ENCODE results near the gene IKBKG. TPM values are rescaled to one million over a fixed set of nuclear protein-coding genes. Genes with fewer than 3 reads are reported as not detected.

IKBKG gene
- polyA plus RNA-seq, 1 donor (not counting 4 experiments of a cell fraction or from before 2014, with no cell fraction given), result 15.1 TPM

DNA sequence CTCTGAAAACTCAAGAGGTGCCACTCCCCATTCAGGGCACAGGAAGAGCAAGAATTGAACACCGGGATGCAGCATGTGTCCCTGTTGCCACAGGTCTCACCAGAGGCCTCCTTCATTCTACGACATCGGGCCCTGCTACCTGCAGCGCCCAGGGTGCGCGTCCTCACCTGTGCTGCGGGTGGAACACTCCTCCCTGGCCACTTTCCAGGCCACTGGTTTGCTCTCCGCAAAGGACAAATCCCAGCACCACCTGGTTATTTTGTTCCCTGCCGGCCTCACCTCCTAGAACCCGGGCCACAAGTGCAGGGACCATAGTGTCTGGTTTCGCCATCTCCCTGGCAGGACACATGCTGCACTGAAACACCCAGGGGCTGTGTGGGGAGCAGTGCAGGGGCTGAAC, 17.1 kb upstream of the IKBKG start:
- Histone ChIP-seq H3K9me3 (ENCODE audit: control insufficient read depth, low read depth, low read length) (no peaks in the 10 kb centered on the region), H4K20me1 (ENCODE audit: control insufficient read depth, extremely low read depth, insufficient read depth, low read length) (no peaks in the 10 kb centered on the region), H3K79me2 (ENCODE audit: control insufficient read depth, insufficient read depth, low read length) (no peaks in the 10 kb centered on the region), H3K4me3 (ENCODE audit: control insufficient read depth in 2 of 3, extremely low read depth in 1 of 3, insufficient read depth in 2 of 3, low read depth in 1 of 3, low read length in 3 of 3) (no peak overlapping the region), H3K4me2 (ENCODE audit: control insufficient read depth, extremely low read depth, insufficient read depth, low read depth, low read length) (no peak overlapping the region), H3K9ac (ENCODE audit: control insufficient read depth, extremely low read depth, insufficient read depth, low read length) (no peak overlapping the region), H3K9me1 (ENCODE audit: control insufficient read depth, extremely low read depth, insufficient read depth, low read length) (no peaks in the 10 kb centered on the region), H3K36me3 (ENCODE audit: control insufficient read depth in 2 of 2, extremely low read depth in 1 of 2, insufficient read depth in 2 of 2, low read length in 2 of 2) (peaks cover 8 to 13% of the 10 kb centered on the region in 2 experiments), H3K27me3 (ENCODE audit: control insufficient read depth, extremely low read depth, insufficient read depth, low read length) (no peaks in the 10 kb centered on the region), H3K27ac (ENCODE audit: control insufficient read depth, insufficient read depth, low read length) (no peak overlapping the region), H2AFZ (ENCODE audit: control insufficient read depth, low read length) (no peak overlapping the region), H3K4me1 (ENCODE audit: control insufficient read depth, extremely low read depth, insufficient read depth, low read length) (peaks cover 20% of the 10 kb centered on the region)
- no peak for TF ChIP-seq EZH2 (IDR thresholded peaks at IDR 0.05; ENCODE audit: low read length)
- TF ChIP-seq, protein P1, sequence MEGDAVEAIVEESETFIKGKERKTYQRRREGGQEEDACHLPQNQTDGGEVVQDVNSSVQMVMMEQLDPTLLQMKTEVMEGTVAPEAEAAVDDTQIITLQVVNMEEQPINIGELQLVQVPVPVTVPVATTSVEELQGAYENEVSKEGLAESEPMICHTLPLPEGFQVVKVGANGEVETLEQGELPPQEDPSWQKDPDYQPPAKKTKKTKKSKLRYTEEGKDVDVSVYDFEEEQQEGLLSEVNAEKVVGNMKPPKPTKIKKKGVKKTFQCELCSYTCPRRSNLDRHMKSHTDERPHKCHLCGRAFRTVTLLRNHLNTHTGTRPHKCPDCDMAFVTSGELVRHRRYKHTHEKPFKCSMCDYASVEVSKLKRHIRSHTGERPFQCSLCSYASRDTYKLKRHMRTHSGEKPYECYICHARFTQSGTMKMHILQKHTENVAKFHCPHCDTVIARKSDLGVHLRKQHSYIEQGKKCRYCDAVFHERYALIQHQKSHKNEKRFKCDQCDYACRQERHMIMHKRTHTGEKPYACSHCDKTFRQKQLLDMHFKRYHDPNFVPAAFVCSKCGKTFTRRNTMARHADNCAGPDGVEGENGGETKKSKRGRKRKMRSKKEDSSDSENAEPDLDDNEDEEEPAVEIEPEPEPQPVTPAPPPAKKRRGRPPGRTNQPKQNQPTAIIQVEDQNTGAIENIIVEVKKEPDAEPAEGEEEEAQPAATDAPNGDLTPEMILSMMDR (optimal IDR thresholded peaks at IDR 0.05 in 1 of 3, IDR thresholded peaks at IDR 0.05 in 1 of 3, conservative IDR thresholded peaks at IDR 0.05 in 1 of 3; ENCODE audit: extremely low read depth in 1 of 3, insufficient read depth in 2 of 3, low read length in 3 of 3), result no peak
- DNase-seq (ENCODE audit: low read depth, low spot score) (no peak), FAIRE-seq (no peak)
- dilution Hi-C loops (cut with MboI; ENCODE audit: extremely low pct_ligation_motif_present, low sequenced_read_pairs), result no loop called here

DNA sequence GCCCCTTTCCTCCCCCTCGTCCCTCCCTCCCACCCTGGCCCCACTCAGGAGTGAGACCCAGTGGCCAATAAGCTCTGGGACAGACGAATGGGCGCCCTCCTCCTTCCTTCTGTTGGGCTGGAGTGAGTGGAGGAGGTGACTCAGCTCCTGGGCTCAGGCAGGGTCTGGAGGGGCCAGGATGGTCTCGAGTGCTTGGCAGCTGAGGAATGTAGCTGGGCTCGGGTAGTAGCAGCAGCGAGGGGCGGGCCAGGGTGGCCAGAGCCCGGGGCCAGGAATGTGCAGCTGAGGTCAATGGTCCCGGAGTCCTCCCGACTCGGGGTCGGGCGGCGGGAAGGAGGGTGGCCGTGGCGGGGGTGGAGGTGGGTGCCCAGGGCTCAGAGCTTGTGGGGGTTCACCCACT, 15.8 kb upstream of the IKBKG start:
- TF ChIP-seq, protein P1 (optimal IDR thresholded peaks at IDR 0.05 in 1 of 3, IDR thresholded peaks at IDR 0.05 in 1 of 3, conservative IDR thresholded peaks at IDR 0.05 in 1 of 3; ENCODE audit: extremely low read depth in 1 of 3, insufficient read depth in 2 of 3, low read length in 3 of 3), result no peak
- no peak for TF ChIP-seq EZH2 (IDR thresholded peaks at IDR 0.05; ENCODE audit: low read length)
- H3K4me2 ChIP-seq (ENCODE audit: control insufficient read depth, extremely low read depth, insufficient read depth, low read depth, low read length), result no peak overlapping the region
- dilution Hi-C loops (cut with MboI; ENCODE audit: extremely low pct_ligation_motif_present, low sequenced_read_pairs), result no loop called here

More for the DNA sequence above, 15.8 kb upstream of the IKBKG start:
- no peak for DNase-seq (ENCODE audit: low read depth, low spot score)
- Histone ChIP-seq H3K79me2 (ENCODE audit: control insufficient read depth, insufficient read depth, low read length) (no peaks in the 10 kb centered on the region), H4K20me1 (ENCODE audit: control insufficient read depth, extremely low read depth, insufficient read depth, low read length) (no peaks in the 10 kb centered on the region), H3K36me3 (ENCODE audit: control insufficient read depth in 2 of 2, extremely low read depth in 1 of 2, insufficient read depth in 2 of 2, low read length in 2 of 2) (peaks cover 10 to 13% of the 10 kb centered on the region in 2 experiments), H3K27ac (ENCODE audit: control insufficient read depth, insufficient read depth, low read length) (no peak overlapping the region), H3K4me3 (ENCODE audit: control insufficient read depth in 2 of 3, extremely low read depth in 1 of 3, insufficient read depth in 2 of 3, low read depth in 1 of 3, low read length in 3 of 3) (no peak overlapping the region), H3K4me1 (ENCODE audit: control insufficient read depth, extremely low read depth, insufficient read depth, low read length) (peaks cover 9% of the 10 kb centered on the region), H3K9me3 (ENCODE audit: control insufficient read depth, low read depth, low read length) (no peaks in the 10 kb centered on the region), H2AFZ (ENCODE audit: control insufficient read depth, low read length) (no peak overlapping the region), H3K9ac (ENCODE audit: control insufficient read depth, extremely low read depth, insufficient read depth, low read length) (no peak overlapping the region), H3K9me1 (ENCODE audit: control insufficient read depth, extremely low read depth, insufficient read depth, low read length) (no peaks in the 10 kb centered on the region), H3K27me3 (ENCODE audit: control insufficient read depth, extremely low read depth, insufficient read depth, low read length) (no peaks in the 10 kb centered on the region)
- FAIRE-seq, result no peak
